HG03025 (cell line): ENCODE data around the gene TNPO3.
"Not testable (repeated sequence)": the region's sequence is repeated elsewhere in the genome, so short reads cannot be mapped to it uniquely, and the experiment has no call there.

Experiments used
- ATAC-seq: cut with Tn5 transposase; IDR thresholded peaks from one replicate; pipeline ENCODE4 v1.9.1; 2021; ENCODE audit warnings: mild to moderate bottlenecking, moderate library complexity; ENCODE audit not compliant: unreplicated experiment, low FRiP score

Gene TNPO3

GRCh38 chr7:129072479-129073011 lies 17.6 kb upstream of the TNPO3 start:
- no peak for ATAC-seq

GRCh38 chr7:129069021-129069420 lies 14.1 kb upstream of the TNPO3 start:
- no peak for ATAC-seq

- no peak for ATAC-seq
These were observed 13.1 kb upstream of the TNPO3 start for GRCh38 chr7:129067943-129068548.

- ATAC-seq: not testable (repeated sequence)
These were observed 12.2 kb upstream of the TNPO3 start for GRCh38 chr7:129067132-129067561.

GRCh38 chr7:129066290-129067131 lies 11.6 kb upstream of the TNPO3 start:
- ATAC-seq: no peak

- ATAC-seq: no peak
These were observed 1.1 kb upstream of the TNPO3 start for GRCh38 chr7:129055861-129056464.

- ATAC-seq: peak; percentile 32
These were observed 444 bp upstream of the TNPO3 start for GRCh38 chr7:129055294-129055816.

- no peak for ATAC-seq
These were observed 923 bp downstream of the TNPO3 start for GRCh38 chr7:129053938-129054437.

GRCh38 chr7:129052441-129052840 lies 2.5 kb downstream of the TNPO3 start:
- no peak for ATAC-seq

- ATAC-seq: not testable (repeated sequence)
These were observed 3.5 kb downstream of the TNPO3 start for GRCh38 chr7:129051459-129051858.

GRCh38 chr7:129047761-129048160 lies 7.2 kb downstream of the TNPO3 start:
- no peak for ATAC-seq

- no peak for ATAC-seq
These were observed 9.2 kb downstream of the TNPO3 start for GRCh38 chr7:129045682-129046081.

GRCh38 chr7:129043012-129043411 lies 11.9 kb downstream of the TNPO3 start:
- no peak for ATAC-seq

GRCh38 chr7:129041142-129042085 lies 13.5 kb downstream of the TNPO3 start:
- no peak for ATAC-seq

GRCh38 chr7:129038468-129038867 lies 16.4 kb downstream of the TNPO3 start:
- not testable (repeated sequence) for ATAC-seq

GRCh38 chr7:129037585-129037984 lies 17.3 kb downstream of the TNPO3 start:
- ATAC-seq: no peak

- no peak for ATAC-seq
These were observed 22.9 kb downstream of the TNPO3 start for GRCh38 chr7:129032017-129032416.

- no peak for ATAC-seq
These were observed 24.5 kb downstream of the TNPO3 start for GRCh38 chr7:129030440-129030839.

- ATAC-seq: no peak
These were observed 30.8 kb downstream of the TNPO3 start for GRCh38 chr7:129024125-129024524.

- no peak for ATAC-seq
These were observed 33.3 kb downstream of the TNPO3 start for GRCh38 chr7:129021656-129022055.
